K562 (cell line): Measurements from ENCODE around the gene RSPH9. TPM values are rescaled to one million over a fixed set of nuclear protein-coding genes. Genes with fewer than 3 reads are reported as not detected.

Experiments
- ASH1L ChIP-seq: fragments of 450-650 bp; IDR thresholded peaks from 2 replicates; pipeline ENCODE4 v1.6.1; 2018; ENCODE audit warnings: borderline replicate concordance, mild to moderate bottlenecking, low read depth; ENCODE audit not compliant: partially characterized antibody
- CHD2 ChIP-seq: IDR thresholded peaks from 2 replicates; pipeline ENCODE4 v1.6.1; 2011; ENCODE audit warnings: low read depth, low read length
- E2F6 ChIP-seq, 2 experiments: IDR thresholded peaks; 2 replicates each; pipeline ENCODE4 v1.6.1; 2011; ENCODE audit warnings: borderline replicate concordance in 1 of 2, control low read depth in 1 of 2, low read depth in 1 of 2, low read length in 1 of 2, mild to moderate bottlenecking in 1 of 2, mixed read lengths in 1 of 2, moderate library complexity in 1 of 2; ENCODE audit not compliant: insufficient read depth in 1 of 2, insufficient read length in 1 of 2, poor library complexity in 1 of 2, severe bottlenecking in 1 of 2; ENCODE audit errors: extremely low read depth in 1 of 2
- JUNB ChIP-seq: fragments of 450-650 bp; formaldehyde crosslinking; conservative IDR thresholded peaks from 2 replicates; pipeline ENCODE4 v1.4.0; 2020; ENCODE audit warnings: mild to moderate bottlenecking
- KLF6 ChIP-seq: fragments of 250-450 bp; sonication (Bioruptor Pico); IDR thresholded peaks from 2 replicates; pipeline ENCODE4 v1.4.0; 2020; ENCODE audit warnings: mild to moderate bottlenecking, moderate library complexity, borderline replicate concordance
- POLR2AphosphoS2 ChIP-seq: IDR thresholded peaks from 2 replicates; pipeline ENCODE4 v1.6.1; 2012; ENCODE audit warnings: low read length, improper control_type of control experiment
- PYGO2 ChIP-seq: fragments of 450-650 bp; IDR thresholded peaks from 2 replicates; pipeline ENCODE4 v1.6.1; 2016; ENCODE audit warnings: mild to moderate bottlenecking, missing genetic modification characterization, moderate library complexity, missing compliant biosample characterization
- RCOR1 ChIP-seq, 2 experiments: IDR thresholded peaks; 2 replicates each; pipeline ENCODE4 v1.6.1; 2012; ENCODE audit warnings: low read depth in 2 of 2, low read length in 2 of 2, borderline replicate concordance in 1 of 2, improper control_type of control experiment in 1 of 2
- SIN3A ChIP-seq, 2 experiments: fragments of 150-350 bp in 1 of 2; IDR thresholded peaks; 2 replicates each; pipeline ENCODE4 v1.6.1; 2011 to 2016; ENCODE audit warnings: borderline replicate concordance in 2 of 2, low read depth in 2 of 2, low read length in 2 of 2, mild to moderate bottlenecking in 2 of 2, moderate library complexity in 2 of 2; ENCODE audit not compliant: control insufficient read depth in 1 of 2
- ZKSCAN3 ChIP-seq: fragments of 250-450 bp; sonication (Bioruptor Pico); IDR thresholded peaks from 2 replicates; pipeline ENCODE4 v1.4.0; 2020
- ZNF384 ChIP-seq: IDR thresholded peaks from 2 replicates; pipeline ENCODE4 v1.6.1; 2012; ENCODE audit warnings: low read depth, low read length, improper control_type of control experiment
- polyA plus RNA-seq, 8 experiments: library from polyadenylated mRNA; depleted of rRNA in 4 of 8; stranded (reverse) in 5 of 8; unstranded in 3 of 8; fragments of >200 nt; fragmentation: Nextera tagmentation in 2 of 8; fragmentation: Illumina TruSeq in 1 of 8; extraction: Ambion mirVana in 2 of 8; extraction: Trizol in 1 of 8; gene quantifications; 2 replicates each; pipeline versions ENCODE4 v1.2.1 to v1.2.3, GENCODE V29; 2011 to 2014; ENCODE audit warnings: inconsistent platforms in 1 of 8, missing spikeins in 1 of 8
- total RNA-seq, 7 experiments: library from RNA; depleted of rRNA in 6 of 7; stranded (reverse); fragments of >200 nt in 6 of 7; fragmentation: Illumina TruSeq in 2 of 7; extraction: Trizol in 2 of 7; gene quantifications; 2 replicates each; pipeline versions ENCODE4 v1.2.1 to v1.2.3, GENCODE V29; 2011 to 2021; ENCODE audit warnings: low replicate concordance in 1 of 7
- TF ChIP-seq, protein P1 (sequence below): IDR thresholded peaks from 3 replicates; pipeline ENCODE4 v1.6.1; 2011; ENCODE audit warnings: borderline replicate concordance, mild to moderate bottlenecking, moderate library complexity; ENCODE audit not compliant: insufficient read length; ENCODE audit errors: extremely low read depth
- TF ChIP-seq, protein P2 (sequence below): fragments of 250-450 bp; sonication (Bioruptor Pico); IDR thresholded peaks from 2 replicates; pipeline ENCODE4 v1.8.0; 2022; ENCODE audit warnings: inconsistent platforms, mild to moderate bottlenecking, moderate library complexity, borderline replicate concordance
- TF ChIP-seq, protein P3 (sequence below): fragments of 450-650 bp; formaldehyde crosslinking; IDR thresholded peaks from 2 replicates; pipeline ENCODE4 v1.4.0; 2020; ENCODE audit warnings: mild to moderate bottlenecking, moderate library complexity

The RSPH9 gene
- total and polyA plus RNA-seq, 9 of the 15 experiments (the other 6 are each of a cell fraction or from before 2014, with no cell fraction given), result 0.05 to 0.60 (median 0.39) TPM; not detected in 6

DNA sequence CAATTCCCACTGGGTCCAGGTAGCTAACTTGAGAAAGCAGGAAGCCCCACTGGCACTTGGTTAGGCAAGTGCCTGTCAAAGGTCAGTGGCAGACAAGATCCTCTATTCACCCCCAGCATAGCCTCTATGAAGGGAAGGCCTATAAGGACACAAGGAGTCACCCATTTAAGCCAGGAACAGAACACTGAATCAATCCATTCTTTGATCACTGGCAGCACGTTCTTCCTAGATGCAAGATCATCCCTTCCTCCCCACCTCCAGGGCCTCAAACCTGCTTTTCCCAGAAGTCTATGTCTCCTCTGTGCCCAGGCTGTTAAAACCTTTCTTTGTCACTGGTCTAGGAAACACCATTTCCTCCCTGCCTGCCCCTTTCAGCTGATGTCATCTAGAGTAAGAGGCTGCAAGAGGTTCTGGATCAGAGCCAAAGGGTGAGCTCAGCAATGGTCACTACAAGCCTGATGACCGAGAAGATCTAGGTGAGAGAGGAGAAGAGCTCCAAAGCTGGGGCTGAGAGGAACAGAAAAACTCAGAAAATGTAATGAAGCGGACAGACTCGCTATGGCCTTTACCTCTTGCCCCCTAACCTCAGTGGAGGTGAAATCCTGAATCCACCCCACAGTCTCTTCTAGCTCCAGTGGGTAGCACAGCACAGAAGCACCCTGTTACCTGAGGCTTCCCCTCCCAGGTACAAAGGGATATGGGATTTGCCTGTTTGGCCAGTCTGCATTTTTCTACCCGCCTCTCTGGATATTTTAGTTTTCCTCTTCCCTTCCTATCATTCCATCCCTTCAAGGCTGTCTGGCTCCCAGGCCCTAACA is 17.6 kb upstream of the RSPH9 start (continued):
- TF ChIP-seq, protein P1, sequence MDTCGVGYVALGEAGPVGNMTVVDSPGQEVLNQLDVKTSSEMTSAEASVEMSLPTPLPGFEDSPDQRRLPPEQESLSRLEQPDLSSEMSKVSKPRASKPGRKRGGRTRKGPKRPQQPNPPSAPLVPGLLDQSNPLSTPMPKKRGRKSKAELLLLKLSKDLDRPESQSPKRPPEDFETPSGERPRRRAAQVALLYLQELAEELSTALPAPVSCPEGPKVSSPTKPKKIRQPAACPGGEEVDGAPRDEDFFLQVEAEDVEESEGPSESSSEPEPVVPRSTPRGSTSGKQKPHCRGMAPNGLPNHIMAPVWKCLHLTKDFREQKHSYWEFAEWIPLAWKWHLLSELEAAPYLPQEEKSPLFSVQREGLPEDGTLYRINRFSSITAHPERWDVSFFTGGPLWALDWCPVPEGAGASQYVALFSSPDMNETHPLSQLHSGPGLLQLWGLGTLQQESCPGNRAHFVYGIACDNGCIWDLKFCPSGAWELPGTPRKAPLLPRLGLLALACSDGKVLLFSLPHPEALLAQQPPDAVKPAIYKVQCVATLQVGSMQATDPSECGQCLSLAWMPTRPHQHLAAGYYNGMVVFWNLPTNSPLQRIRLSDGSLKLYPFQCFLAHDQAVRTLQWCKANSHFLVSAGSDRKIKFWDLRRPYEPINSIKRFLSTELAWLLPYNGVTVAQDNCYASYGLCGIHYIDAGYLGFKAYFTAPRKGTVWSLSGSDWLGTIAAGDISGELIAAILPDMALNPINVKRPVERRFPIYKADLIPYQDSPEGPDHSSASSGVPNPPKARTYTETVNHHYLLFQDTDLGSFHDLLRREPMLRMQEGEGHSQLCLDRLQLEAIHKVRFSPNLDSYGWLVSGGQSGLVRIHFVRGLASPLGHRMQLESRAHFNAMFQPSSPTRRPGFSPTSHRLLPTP, result no peak
- TF ChIP-seq, protein P2, sequence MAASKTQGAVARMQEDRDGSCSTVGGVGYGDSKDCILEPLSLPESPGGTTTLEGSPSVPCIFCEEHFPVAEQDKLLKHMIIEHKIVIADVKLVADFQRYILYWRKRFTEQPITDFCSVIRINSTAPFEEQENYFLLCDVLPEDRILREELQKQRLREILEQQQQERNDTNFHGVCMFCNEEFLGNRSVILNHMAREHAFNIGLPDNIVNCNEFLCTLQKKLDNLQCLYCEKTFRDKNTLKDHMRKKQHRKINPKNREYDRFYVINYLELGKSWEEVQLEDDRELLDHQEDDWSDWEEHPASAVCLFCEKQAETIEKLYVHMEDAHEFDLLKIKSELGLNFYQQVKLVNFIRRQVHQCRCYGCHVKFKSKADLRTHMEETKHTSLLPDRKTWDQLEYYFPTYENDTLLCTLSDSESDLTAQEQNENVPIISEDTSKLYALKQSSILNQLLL, result no peak
- peak; percentile 55; the same call in 1 of the 2 replicates for TF ChIP-seq KLF6 (CRISPR knock-in tag)
- no peak for TF ChIP-seq SIN3A (IDR thresholded peaks at IDR 0.05; ENCODE audit: borderline replicate concordance in 2 of 2, control insufficient read depth in 1 of 2, low read depth in 2 of 2, low read length in 2 of 2)
- TF ChIP-seq PYGO2 (tag), result peak; percentile 50; the same call in 1 of the 2 replicates
- 0 out of 2 replicates have a peak, but pooled peaks have one; percentile 29 for TF ChIP-seq JUNB
- peak; percentile 90 for TF ChIP-seq POLR2AphosphoS2
- TF ChIP-seq ZNF384, result no peak
- peak; percentile 1 for TF ChIP-seq ASH1L
- TF ChIP-seq E2F6 (IDR thresholded peaks at IDR 0.05; ENCODE audit: borderline replicate concordance in 1 of 2, extremely low read depth in 1 of 2, insufficient read depth in 1 of 2, insufficient read length in 1 of 2, low read depth in 1 of 2, low read length in 1 of 2, poor library complexity in 1 of 2, severe bottlenecking in 1 of 2), result no peak
- no peak for TF ChIP-seq RCOR1 (IDR thresholded peaks at IDR 0.05; ENCODE audit: borderline replicate concordance in 1 of 2, low read depth in 2 of 2, low read length in 2 of 2)
- no peak for TF ChIP-seq CHD2
- TF ChIP-seq, protein P3, sequence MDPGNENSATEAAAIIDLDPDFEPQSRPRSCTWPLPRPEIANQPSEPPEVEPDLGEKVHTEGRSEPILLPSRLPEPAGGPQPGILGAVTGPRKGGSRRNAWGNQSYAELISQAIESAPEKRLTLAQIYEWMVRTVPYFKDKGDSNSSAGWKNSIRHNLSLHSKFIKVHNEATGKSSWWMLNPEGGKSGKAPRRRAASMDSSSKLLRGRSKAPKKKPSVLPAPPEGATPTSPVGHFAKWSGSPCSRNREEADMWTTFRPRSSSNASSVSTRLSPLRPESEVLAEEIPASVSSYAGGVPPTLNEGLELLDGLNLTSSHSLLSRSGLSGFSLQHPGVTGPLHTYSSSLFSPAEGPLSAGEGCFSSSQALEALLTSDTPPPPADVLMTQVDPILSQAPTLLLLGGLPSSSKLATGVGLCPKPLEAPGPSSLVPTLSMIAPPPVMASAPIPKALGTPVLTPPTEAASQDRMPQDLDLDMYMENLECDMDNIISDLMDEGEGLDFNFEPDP (CRISPR knock-in tag), result 0 out of 2 replicates have a peak, but pooled peaks have one; percentile 84
- no peak for TF ChIP-seq ZKSCAN3 (CRISPR knock-in tag)
